IPS DF 19.7 (cell line): Measurements from ENCODE around the gene S100A8.
"Not testable (repeated sequence)": the region's sequence is repeated elsewhere in the genome, so short reads cannot be mapped to it uniquely, and the experiment has no call there.

Source experiments
- DNase-seq: peaks from one replicate; pipeline ENCODE4 v3.0.0-alpha.2; 2013; ENCODE audit warnings: low read depth, low spot score

The S100A8 gene

DNA sequence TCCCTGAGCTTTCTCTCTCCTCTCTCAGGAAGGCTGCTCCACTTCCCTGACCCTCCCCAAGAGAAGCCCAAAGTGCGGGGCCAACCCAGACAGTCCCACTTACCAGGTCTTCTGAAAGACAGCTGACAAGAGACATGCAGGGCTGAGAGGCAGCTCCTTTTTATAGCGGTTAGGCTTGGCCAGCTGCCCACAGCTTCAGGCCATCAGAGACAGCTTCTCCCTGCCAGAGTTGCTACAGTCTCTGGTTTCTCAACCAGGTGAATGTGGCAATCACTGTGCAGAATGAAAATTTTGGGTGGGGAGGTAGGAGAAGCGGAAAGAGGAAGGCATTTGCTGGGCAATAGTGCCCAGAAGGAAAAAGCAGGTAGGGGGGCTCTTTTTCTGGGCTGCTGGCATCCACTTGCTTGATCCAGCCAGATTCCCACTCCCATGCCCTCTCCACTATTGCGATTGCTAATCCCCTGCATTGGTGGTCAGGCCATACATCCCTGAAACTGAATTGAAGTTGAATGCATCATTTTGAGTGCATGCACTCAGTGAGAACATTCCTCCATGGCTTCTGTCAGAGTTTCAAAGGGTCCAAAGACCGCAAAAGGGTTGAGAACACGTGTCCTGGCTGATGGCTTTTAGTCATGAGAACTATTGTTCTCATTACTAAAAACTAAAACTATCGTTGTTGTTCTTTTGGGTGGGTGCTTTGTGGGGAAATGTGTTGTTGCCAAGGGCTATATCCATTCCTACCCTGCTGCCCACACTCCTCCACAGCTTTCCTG, at the start of gene S100A8:
S100A8 (minus strand) TSS at position 136 of the 773 bp plus-strand sequence. CDS start 538 bp downstream, outside the sequence.
- no peak for DNase-seq

DNA sequence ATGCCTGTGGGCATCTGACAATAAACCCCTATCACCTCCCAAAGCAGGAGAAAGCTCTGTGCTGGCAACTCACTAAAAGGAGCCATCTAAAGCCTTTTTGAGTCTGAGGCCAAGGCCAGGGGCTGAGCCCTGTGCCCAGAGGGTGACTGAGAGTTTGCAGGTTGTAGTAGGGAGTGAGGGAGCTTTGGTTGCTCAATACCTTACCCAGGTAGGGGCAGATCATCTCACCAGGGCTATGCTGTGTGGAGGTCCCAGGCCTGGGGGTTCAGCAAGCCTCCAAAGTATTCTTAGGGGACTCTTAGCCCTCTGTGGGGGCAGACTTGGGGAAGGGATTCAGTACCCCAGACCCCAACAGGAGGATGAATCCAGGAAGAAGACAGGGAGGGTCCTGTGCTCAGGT, 48.4 kb upstream of the S100A8 start:
- DNase-seq: no peak

DNA sequence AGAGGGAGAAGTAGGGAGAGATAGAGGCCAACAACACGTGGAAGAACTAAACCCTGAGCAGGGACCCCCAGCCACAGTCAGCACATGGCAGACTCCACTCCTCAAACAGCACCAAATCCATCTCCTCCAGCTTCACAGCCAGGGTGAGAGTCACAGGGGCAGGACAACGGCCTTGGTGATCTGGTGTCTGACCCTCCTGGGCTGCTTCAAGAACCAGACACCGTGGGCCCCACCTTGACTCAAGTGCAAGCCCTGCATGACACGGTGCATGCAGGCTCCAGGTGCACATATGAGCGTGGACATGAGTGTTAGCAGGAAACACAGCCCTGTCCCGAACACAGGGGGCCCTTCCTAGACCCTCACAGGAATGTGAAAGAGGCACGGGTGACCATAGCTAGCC, 47.7 kb upstream of the S100A8 start:
- no peak for DNase-seq

DNA sequence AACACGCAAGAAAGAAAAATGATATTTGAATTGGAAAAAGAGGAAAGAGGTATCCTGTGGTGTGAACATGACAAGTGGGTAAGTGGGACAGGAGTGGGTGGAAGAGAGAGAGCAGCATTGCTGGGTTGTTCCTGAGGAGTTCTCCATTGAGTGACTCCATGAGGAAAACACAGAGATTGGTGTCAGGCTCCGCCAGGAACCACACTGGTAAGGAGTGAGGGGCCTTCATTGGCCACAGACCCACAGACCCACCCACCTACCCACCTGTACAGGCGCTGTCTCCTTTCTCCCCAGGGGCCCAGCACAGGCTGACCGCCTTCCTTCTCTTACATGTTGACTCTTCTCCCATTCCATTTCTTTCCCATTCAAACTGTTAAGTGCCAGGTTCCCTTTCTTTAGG, 46.4 kb upstream of the S100A8 start:
- DNase-seq: no peak

DNA sequence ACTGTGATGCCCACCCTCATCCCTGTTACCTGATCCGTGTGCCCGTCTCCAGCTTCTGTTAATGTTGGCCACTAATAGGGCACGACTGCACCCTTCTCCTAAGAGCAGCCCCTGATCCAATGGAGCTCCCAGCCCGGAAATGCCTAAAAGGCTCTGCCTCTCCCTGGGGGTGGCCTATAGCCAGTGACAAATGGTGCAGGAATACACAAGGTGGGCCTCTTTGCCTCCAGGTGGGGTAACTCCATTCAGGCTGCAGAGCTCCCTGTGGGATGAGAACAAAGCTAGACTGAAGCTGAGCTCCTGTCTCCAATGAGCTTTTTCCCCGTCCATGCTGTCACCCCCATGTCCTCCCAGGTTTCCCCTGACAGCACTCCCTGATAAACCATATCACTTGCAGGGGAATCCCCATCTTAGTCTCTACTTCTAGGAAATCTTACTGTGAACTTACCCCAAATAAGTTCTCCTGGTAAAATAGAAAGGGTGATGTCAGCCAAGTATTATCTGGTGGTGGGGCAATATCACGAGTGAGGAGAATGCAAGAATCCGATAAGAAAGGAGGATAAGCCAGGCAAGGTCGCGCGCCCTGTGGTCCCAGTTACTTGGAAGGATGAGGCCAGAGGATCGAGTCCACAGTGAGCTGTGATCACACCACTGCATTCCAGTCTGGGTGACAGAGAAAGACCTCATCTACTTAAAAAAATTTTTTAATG, 44.0 kb upstream of the S100A8 start:
- DNase-seq: no peak

DNA sequence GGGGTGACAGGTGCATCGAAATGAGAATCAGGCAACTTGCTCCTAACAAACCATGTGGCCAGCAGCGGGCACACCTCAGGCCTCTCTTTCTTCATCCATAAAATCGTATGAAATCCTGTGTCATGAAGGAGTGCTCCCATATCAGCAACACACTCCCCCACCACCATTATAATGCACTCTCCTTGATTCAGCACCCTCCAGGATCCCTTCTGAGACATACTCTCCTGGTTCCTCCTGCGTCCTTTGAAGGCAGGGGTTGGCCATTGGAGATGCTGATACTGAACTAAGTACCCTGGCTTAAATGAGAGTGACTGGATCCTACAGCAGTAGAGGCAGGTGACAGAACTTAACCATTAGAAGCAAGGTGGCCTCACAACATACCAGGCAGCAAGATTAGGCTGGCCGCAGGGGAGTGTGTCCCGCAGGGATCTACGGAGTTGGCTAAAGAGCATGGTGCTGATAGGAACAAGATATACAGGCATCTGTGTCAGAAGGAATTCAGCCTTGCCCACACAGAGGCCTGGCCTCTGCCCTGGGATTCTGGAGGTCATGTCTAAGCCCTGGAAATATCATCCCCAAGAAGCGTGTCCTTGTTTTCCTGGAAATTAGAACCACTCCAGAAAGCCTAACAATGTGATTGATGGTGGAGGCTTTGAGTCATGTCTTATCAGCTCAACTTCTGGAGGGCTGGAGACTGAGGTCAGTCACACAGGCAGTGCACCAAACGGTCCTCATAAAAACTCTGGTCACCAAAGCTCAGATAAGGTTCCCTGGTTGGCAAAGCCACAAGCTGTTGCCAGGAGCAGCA, 42.2 kb upstream of the S100A8 start:
- DNase-seq: no peak

DNA sequence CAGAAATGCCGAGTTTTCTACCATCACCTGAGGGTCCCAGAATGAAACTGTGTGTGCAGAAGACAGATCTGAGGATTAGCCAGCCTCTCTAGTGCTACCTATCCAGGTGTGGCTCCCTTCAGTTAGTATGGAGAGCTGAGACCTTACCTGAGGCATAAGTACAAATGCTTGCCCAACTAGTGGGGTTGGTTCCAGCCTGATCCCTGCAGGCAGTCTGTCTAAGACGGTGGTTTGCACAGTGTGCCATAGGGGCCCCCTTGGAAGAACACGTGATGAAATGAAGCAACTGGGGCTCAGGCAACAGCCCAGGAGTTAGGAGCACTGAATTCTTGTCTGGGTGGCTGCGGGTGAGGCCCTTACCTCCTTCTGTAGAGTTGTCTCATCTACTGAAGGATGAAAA, 41.1 kb upstream of the S100A8 start:
- DNase-seq: no peak

DNA sequence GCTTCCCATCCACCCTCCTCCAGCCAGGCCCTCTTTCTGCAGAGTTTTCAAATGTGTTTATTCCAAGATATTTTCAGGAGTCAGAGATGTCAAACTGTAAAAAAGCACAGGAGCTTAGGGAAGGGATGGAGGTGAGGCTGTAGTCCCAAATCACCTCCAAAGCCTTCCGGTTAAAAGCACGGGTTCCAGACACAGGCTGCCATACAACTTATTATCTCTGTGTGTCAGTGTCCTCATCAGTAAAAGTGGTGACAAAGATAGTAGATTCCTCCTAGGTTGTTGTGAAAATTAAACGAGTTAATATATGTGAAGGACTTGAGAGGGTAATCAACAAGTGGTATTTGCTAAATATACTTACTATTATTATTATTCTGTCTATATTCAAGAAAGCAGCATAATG, 40.6 kb upstream of the S100A8 start:
- DNase-seq: no peak

DNA sequence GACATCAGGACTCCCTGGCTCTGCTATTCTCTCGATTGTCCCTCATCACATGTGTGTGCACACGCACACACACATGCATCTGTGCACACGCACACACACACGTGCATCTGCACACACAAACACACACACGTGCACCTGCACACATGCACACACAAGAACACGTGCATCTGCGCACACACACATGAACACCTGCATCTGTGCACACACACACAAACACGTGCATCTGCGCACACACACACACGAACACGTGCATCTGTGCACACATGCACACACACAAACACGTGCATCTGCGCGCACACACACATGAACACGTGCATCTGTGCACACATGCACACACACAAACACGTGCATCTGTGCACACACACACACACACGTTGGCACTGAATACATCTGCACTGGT, 40.1 kb upstream of the S100A8 start:
- DNase-seq: no peak

DNA sequence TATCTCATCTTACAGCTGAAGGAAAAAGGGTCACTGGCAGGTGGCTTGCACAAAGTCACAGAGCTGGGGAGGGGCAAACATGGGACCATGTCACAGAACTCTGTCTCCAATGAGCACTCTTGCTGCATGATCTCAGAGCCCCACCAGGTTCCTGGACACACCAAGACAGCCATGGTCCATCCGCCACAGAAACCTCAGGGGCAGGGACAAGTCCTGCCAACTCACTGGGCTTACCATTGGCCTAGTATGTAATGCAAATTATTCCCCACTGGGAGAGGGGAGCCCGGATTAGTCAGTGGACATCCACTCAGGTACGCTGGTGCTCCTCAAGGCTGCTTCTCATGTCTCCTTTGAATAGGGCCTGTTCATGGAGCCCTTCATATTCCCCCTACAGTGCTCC, 39.7 kb upstream of the S100A8 start:
- no peak for DNase-seq

DNA sequence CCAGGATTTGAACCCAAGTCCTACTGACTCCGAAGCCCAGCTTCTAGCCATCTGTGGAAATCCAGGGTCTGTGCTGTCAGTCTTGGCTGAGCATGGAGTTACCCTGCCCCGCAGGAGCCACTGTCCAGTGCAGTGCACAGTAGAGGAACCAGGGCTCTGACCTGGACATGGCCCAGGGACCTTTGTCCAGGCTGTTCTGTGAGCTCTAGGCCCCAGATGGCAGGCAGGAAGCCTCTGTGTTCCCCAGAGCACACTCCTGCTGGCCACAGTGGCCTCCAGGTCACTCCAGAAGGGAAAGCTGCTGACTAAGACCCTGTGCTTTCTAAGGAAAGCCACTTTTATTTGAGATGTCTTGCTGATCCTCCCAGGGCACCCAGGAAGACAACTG, 39.3 kb upstream of the S100A8 start:
- DNase-seq: no peak

DNA sequence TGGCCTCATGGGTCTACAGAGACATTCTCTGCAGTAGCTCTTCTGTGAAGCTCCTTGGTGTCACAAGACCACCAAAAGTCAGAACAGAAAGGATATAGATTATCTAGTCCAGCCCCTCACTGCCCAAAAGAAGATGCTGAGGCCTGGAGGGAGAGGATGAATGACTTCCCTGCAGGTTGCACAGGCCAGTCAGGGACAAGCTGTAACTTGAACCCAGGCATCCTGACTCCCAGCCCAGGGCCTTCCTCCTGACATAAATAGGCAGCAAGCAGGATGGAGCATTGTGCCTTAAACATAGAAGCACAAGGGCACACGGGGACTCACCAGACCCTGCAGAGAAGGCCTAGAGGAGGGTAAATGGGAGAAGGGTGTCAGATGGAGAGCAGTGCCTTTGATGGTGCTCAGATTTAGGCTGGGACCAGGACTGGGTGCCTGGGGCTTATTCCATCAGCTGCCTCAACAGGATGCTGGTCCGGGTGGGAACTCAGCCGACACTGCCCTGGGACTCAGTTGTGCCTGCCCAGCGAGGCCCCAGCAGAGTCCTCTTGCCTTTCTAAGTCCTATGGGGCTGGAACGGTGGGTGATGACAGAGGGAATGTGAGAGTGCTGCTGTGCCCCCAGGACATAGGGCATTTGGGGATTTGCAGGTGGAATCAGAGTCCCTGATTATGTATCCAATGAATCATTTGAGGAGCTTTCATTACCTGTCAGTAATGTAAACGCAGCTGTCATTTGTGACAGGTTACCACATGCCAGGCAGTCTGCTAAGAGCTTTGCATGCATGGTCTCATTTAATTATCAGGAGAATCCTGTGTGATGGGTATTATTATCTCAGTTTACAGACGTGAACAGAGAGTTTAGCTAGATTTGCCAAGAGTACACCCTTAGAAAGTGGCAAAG, 38.6 kb upstream of the S100A8 start:
- no peak for DNase-seq

DNA sequence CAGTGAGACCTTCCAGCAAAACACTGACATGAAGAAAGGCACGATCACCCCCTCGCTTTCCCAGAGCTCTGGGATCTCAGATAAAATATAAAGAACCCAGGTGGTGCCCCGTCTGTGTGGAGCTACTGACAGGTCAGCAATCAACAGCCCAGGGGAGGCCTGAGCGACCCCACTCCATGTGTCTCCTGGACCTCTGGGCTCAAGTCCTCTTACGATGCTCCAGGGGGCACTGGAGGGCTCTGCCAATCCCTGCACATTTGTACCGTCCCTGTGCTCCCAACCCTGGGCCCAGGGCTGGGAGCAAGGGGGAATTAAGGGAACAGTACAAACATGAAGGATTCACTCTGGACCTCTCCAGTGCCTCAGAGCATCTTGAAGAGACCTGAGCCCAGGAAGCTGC, 37.9 kb upstream of the S100A8 start:
- DNase-seq: no peak

DNA sequence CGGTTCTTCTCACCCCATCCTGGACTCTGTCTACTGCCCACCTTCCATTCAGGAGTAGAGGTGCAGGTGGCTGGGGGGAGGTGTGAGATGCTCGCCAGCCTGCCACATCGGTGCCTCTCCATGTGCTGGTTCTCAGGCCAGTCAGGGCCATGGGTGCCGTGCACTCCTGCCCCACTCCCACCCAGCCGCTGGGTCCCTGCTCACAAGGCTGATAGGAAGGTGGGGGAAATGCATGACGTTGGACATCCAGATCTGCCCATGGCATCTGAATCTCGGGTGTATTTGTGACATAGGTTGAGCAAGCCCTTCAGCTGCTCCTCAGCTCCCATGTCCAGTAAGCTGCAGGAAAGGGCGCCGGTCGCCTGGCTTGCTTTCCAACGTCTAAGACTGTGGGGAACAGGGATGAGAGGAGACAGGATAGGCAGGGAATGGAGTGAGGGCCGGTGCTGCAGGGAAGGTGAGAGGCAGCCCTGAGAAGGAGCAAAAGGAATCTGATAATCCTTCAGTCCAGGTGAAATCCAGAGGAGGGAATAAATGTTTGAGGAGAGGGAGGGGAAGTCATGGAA, 37.3 kb upstream of the S100A8 start:
- no peak for DNase-seq

DNA sequence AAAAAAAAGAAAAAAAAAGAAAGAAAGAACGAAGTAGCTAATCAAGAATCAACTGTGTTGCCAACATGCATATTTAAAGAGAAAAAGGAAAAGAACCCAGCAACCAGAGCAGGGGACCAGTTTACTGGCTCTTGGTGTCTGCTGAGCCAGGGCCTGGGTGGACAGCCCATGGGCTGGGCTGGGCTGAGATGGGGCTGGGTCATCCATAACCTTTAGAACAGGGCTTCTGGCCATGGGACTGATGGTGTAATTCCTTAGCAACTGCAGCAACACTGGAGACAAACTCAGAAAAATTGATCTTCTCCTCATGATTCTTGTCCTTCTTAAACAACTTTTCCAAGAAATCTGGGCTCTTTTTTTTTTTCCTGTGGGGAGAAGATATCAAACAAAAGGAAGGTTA, 35.9 kb upstream of the S100A8 start:
- no peak for DNase-seq

DNA sequence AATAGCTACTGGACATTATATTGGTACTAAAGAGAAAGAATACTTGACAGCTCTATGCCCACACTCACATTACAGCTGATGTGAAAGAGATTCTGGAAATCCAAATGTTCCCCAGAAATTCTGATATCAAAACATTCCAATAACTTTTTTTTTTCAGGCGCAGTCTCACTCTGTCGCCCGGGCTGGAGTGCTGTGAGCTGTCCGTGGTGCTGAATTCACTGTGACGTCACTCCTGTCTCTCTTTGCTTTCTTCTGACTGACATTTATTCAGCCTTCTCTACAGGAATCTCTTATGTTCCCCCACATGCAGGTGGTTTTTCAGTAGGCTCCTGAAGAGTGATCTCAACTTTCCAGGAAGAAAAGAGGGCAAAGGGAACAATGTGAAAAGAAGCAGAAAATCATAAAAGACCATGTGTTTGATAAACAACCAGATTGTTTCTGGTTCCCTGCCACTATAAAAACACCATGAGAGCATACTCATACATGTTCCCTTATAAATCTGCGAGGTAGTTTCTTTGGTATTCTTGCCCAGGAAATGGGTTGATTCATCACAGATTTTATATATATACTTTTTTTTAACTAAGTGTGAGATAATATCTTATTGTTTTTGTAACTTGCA, 31.7 kb upstream of the S100A8 start:
- no peak for DNase-seq

DNA sequence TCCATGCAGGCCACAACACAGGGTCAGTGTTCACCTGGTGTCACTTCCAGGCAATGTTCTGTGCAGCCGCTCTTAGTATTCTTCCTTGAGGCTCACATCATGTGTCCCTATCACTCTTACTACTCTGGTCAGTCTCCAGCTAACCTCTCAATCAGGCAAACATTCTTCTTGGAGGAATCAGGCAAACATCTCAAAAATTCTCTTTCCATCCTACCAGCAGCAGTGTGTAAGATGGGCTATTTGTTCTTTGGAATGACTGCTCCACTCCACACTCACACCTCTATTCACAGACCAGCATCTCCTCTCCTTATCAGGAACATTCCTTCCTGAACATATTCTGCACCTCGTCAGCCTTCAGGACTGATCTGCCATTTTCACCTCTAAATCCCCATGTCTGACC, 29.4 kb upstream of the S100A8 start:
- no peak for DNase-seq

DNA sequence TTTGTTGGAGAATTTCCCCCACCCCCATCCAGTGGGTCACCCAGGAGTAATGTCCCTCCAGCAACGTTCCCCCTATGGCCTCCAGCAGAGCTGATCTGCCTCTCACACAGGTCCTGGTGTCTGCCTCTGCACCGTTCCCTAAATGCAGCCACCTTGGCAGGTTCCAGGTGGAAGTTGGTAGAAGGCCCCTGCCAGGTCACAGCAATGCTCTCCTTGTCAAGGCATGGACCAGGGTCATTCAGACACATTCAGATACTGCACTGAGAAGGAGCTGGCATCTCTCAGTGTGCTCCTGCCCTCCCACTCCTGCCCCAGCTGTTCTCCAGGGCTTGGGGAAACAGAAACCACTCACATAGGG, 28.5 kb upstream of the S100A8 start:
- not testable (repeated sequence) for DNase-seq

DNA sequence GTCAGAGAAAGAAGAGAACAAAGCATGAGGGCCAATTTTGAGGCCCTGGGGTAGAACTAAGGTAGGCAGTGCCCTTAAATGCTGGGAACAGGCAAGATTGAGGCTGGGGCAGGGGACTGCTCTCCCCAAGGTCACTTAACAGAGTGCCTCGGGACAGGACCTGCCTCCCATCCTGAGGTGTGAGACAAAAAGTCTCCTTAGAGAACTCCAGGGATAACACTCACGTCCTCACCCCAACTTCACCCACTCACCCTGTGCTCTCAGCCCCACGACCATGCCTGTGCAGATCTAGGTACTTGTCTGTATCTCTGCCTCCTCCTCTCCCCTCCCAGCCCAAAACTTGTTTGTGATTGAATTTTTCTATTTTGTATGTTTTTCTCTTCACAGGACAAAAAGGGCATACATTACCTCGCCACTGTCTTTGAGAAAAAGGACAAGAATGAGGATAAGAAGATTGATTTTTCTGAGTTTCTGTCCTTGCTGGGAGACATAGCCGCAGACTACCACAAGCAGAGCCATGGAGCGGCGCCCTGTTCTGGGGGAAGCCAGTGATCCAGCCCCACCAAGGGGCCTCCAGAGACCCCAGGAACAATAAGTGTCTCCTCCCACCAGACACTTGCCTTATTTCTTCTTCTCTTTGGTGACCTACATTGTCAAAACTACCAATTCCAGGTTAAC, 28.0 kb upstream of the S100A8 start:
- not testable (repeated sequence) for DNase-seq
